MM.1S (cell line): ENCODE data around the gene KIAA1755.
"Not testable (repeated sequence)": the region's sequence is repeated elsewhere in the genome, so short reads cannot be mapped to it uniquely, and the experiment has no call there.

ENCODE experiments used
- DNase-seq: peaks from one replicate; pipeline ENCODE4 v3.0.0-alpha.2; 2015
- H2AFZ ChIP-seq: fragments of 300-600 bp; sonication (generic); 2 replicates; pipeline ENCODE4 v1.6.0; 2016; ENCODE audit warnings: antibody characterized with exemption, low read length
- H3F3A ChIP-seq: fragments of 300-600 bp; sonication (generic); 2 replicates; pipeline ENCODE4 v1.6.1; 2016; ENCODE audit warnings: mild to moderate bottlenecking, antibody characterized with exemption, low read length, moderate library complexity, mixed read lengths; ENCODE audit not compliant: insufficient read depth
- H3K27ac ChIP-seq: fragments of 300-600 bp; sonication (generic); 2 replicates; pipeline ENCODE4 v1.5.1; 2016; ENCODE audit warnings: mild to moderate bottlenecking, low read length
- H3K27me3 ChIP-seq: fragments of 300-600 bp; sonication (generic); replicated peaks from 2 replicates; pipeline ENCODE4 v1.6.0; 2016; ENCODE audit warnings: low read length; ENCODE audit not compliant: insufficient read depth
- H3K36me3 ChIP-seq: fragments of 300-600 bp; sonication (generic); replicated peaks from 2 replicates; pipeline ENCODE4 v1.6.1; 2016; ENCODE audit warnings: mild to moderate bottlenecking, low read length, mixed read lengths; ENCODE audit not compliant: insufficient read depth
- H3K4me1 ChIP-seq: fragments of 300-600 bp; sonication (generic); 2 replicates; pipeline ENCODE4 v1.6.1; 2016; ENCODE audit warnings: low read length, mixed read lengths
- H3K4me2 ChIP-seq: fragments of 300-600 bp; sonication (generic); 2 replicates; pipeline ENCODE4 v1.6.0; 2016; ENCODE audit warnings: low read depth, low read length
- H3K4me3 ChIP-seq: fragments of 300-600 bp; sonication (generic); 2 replicates; pipeline ENCODE4 v1.5.1; 2016; ENCODE audit warnings: low read length, mixed read lengths
- H3K79me2 ChIP-seq: fragments of 300-600 bp; sonication (generic); 2 replicates; pipeline ENCODE4 v1.6.1; 2016; ENCODE audit warnings: mixed run types, low read length, mixed read lengths
- H3K9ac ChIP-seq: fragments of 300-600 bp; sonication (generic); 2 replicates; pipeline ENCODE4 v1.6.1; 2016; ENCODE audit warnings: low read length, mixed read lengths
- H3K9me2 ChIP-seq: fragments of 300-600 bp; sonication (generic); replicated peaks from 2 replicates; pipeline ENCODE4 v1.6.1; 2016; ENCODE audit warnings: mild to moderate bottlenecking, low read length, mixed read lengths; ENCODE audit not compliant: insufficient read depth
- H3K9me3 ChIP-seq: fragments of 300-600 bp; sonication (generic); replicated peaks from 2 replicates; pipeline ENCODE4 v1.6.1; 2016; ENCODE audit warnings: mild to moderate bottlenecking, low read length, mixed read lengths; ENCODE audit not compliant: insufficient read depth
- H4K20me1 ChIP-seq: fragments of 300-600 bp; sonication (generic); 2 replicates; pipeline ENCODE4 v1.6.1; 2016; ENCODE audit warnings: mild to moderate bottlenecking, low read length, moderate library complexity, mixed read lengths; ENCODE audit not compliant: insufficient read depth
- CTCF ChIP-seq: fragments of 300-600 bp; sonication (generic); IDR thresholded peaks from 2 replicates; pipeline ENCODE4 v1.5.1; 2016; ENCODE audit warnings: antibody characterized with exemption, low read length, mixed read lengths
- EZH2 ChIP-seq: fragments of 300-600 bp; sonication (generic); optimal IDR thresholded peaks from 2 replicates; pipeline ENCODE3; 2017; ENCODE audit warnings: low read depth, mild to moderate bottlenecking, antibody characterized with exemption, low read length, mixed read lengths
- EZH2phosphoT487 ChIP-seq: fragments of 300-600 bp; sonication (generic); IDR thresholded peaks from 2 replicates; pipeline ENCODE4 v1.6.1; 2018; ENCODE audit warnings: antibody characterized with exemption, low read length

Gene KIAA1755

GRCh38 chr20:38283236-38283635 is 22.7 kb upstream of the KIAA1755 start:
- no peak overlapping the region for H3K4me3 ChIP-seq
- H3K27ac ChIP-seq = no peak overlapping the region

GRCh38 chr20:38281176-38281915 is 20.8 kb upstream of the KIAA1755 start:
- H3K79me2 ChIP-seq, H3K4me2 ChIP-seq, DNase-seq, H3K27me3 ChIP-seq, H3K36me3 ChIP-seq, H3K9ac ChIP-seq, H2AFZ ChIP-seq, H3F3A ChIP-seq, H4K20me1 ChIP-seq, H3K27ac ChIP-seq, H3K9me2 ChIP-seq, H3K9me3 ChIP-seq, H3K4me3 ChIP-seq: not testable (repeated sequence)
- H3K4me1 ChIP-seq = peaks cover 13% of the 10 kb centered on the region; the same call in 1 of the 2 replicates

More at GRCh38 chr20:38283236-38283635, 22.7 kb upstream of the KIAA1755 start:
- Histone ChIP-seq H3K9ac (no peak overlapping the region), H3K9me3 (no peaks in the 10 kb centered on the region), H3K36me3 (no peaks in the 10 kb centered on the region), H3F3A (no peaks in the 10 kb centered on the region), H2AFZ (no peak overlapping the region), H3K4me1 (peaks cover 21% of the 10 kb centered on the region), H3K9me2 (no peaks in the 10 kb centered on the region), H3K79me2 (no peaks in the 10 kb centered on the region), H3K27me3 (peaks cover 21% of the 10 kb centered on the region; the same call in 1 of the 2 replicates), H4K20me1 (no peaks in the 10 kb centered on the region), H3K4me2 (no peak overlapping the region)
- DNase-seq = no peak
- TF ChIP-seq CTCF (no peak), EZH2 (no peak), EZH2phosphoT487 (no peak)

GRCh38 chr20:38278763-38279162 is 18.2 kb upstream of the KIAA1755 start:
- H3K27me3 ChIP-seq = no peaks in the 10 kb centered on the region
- no peak overlapping the region for H3K4me2 ChIP-seq
- H3K9me3 ChIP-seq = no peaks in the 10 kb centered on the region
- TF ChIP-seq CTCF = no peak
- no peak overlapping the region for H3K4me3 ChIP-seq
- no peaks in the 10 kb centered on the region for H3K9me2 ChIP-seq
- no peaks in the 10 kb centered on the region for H3K36me3 ChIP-seq
- no peaks in the 10 kb centered on the region for H3F3A ChIP-seq
- H4K20me1 ChIP-seq = no peaks in the 10 kb centered on the region
- H2AFZ ChIP-seq = no peak overlapping the region
- no peak for DNase-seq
- H3K9ac ChIP-seq = no peak overlapping the region
- H3K27ac ChIP-seq = no peak overlapping the region
- peaks cover 13% of the 10 kb centered on the region; the same call in 1 of the 2 replicates for H3K4me1 ChIP-seq
- no peaks in the 10 kb centered on the region for H3K79me2 ChIP-seq

- Histone ChIP-seq H3K9me2 (no peaks in the 10 kb centered on the region), H3K27me3 (no peaks in the 10 kb centered on the region), H3K36me3 (no peaks in the 10 kb centered on the region), H3K4me3 (no peak overlapping the region), H3K79me2 (no peaks in the 10 kb centered on the region), H3K9me3 (no peaks in the 10 kb centered on the region), H3K4me2 (no peak overlapping the region), H3F3A (no peaks in the 10 kb centered on the region), H2AFZ (no peak overlapping the region), H3K9ac (no peak overlapping the region), H3K4me1 (peaks cover 9% of the 10 kb centered on the region; the same call in 1 of the 2 replicates), H4K20me1 (no peaks in the 10 kb centered on the region), H3K27ac (no peak overlapping the region)
- no peak for DNase-seq
- TF ChIP-seq EZH2 (no peak), CTCF (no peak), EZH2phosphoT487 (no peak)
Measured at GRCh38 chr20:38278131-38278530, 17.6 kb upstream of the KIAA1755 start.
